ENCODE results near the gene MLX. TPM values are rescaled to one million over a fixed set of nuclear protein-coding genes. Genes with fewer than 3 reads are reported as not detected.
"Not testable (repeated sequence)": the region's sequence is repeated elsewhere in the genome, so short reads cannot be mapped to it uniquely, and the experiment has no call there.

MLX gene
- total RNA-seq, 1 experiment from 2014 or later = 25.8 TPM

GRCh38 chr17:42609182-42609813 lies 42.4 kb downstream of the MLX start, which contains the start of the genes RETREG3 and TUBG1:
TSS of gene RETREG3 (minus strand) at chr17:42609374. CDS start at chr17:42609324, 50 bp downstream.
TSS of gene TUBG1 (plus strand) at chr17:42609683. CDS start at chr17:42609738, 55 bp downstream.
- intact Hi-C loops (cut with micrococcal nuclease) = loop anchor here (5.0 kb wide), 1 partner anchor 68 kb away; the partner anchor contains the start of gene PLEKHH3
- POLR2A ChIA-PET (ENCODE audit: unreplicated experiment) = interaction anchor here (0.6 kb wide), 1 partner anchor 15 kb away, joined by 4 read pairs; no protein-coding TSS in a partner anchor

GRCh38 chr17:42609814-42610801 lies 43.2 kb downstream of the MLX start:
- DNase-seq; H3K36me3 ChIP-seq (ENCODE audit: low read depth, low read length); H3K27me3 ChIP-seq (ENCODE audit: low read length); H4K20me1 ChIP-seq (ENCODE audit: low read length); POLR2A ChIA-PET (ENCODE audit: unreplicated experiment); H3F3A ChIP-seq (ENCODE audit: low read length, unreplicated experiment); H3K9me3 ChIP-seq (ENCODE audit: low read length); H3K9me2 ChIP-seq (replicated peaks; ENCODE audit: low read length); H3K4me1 ChIP-seq (ENCODE audit: insufficient read depth, low read length): not testable (repeated sequence)
- intact Hi-C loops (cut with micrococcal nuclease) = loop anchor here (5.0 kb wide), 1 partner anchor 67 kb away; the partner anchor contains the start of gene PLEKHH3
- Histone ChIP-seq H2AFZ (ENCODE audit: low read length) (peak overlapping the region; percentile 93), H3K9ac (ENCODE audit: low read length) (peak overlapping the region; percentile 91), H3K4me3 (ENCODE audit: low read length) (peak overlapping the region; percentile 98), H3K79me2 (ENCODE audit: low read length) (peaks cover 49% of the 10 kb centered on the region), H3K27ac (ENCODE audit: low read length) (peak overlapping the region; percentile 50), H3K4me2 (ENCODE audit: low read length) (peak overlapping the region; percentile 97)
- ATAC-seq = peak; percentile 30
- BruUV-seq (replicated peaks) = TSS peak; percentile 76
- CTCF ChIA-PET = interaction anchor here (0.6 to 1.7 kb wide), 8 partner anchors 8 to 71 kb away, joined by 3 to 15 read pairs (median 4); partner anchors contain the start of genes PLEKHH3 and PSMC3IP

More at GRCh38 chr17:42609182-42609813, 42.4 kb downstream of the MLX start, which contains the start of the genes RETREG3 and TUBG1:
- Histone ChIP-seq H3K4me2 (ENCODE audit: low read length) (peak within 1 kb of the TSS; percentile 97), H3K9me3 (ENCODE audit: low read length) (no peaks in the 10 kb centered on the region), H3K9ac (ENCODE audit: low read length) (peak within 1 kb of the TSS; percentile 92), H3K9me2 (replicated peaks; ENCODE audit: low read length) (no peaks in the 10 kb centered on the region), H2AFZ (ENCODE audit: low read length) (peak within 1 kb of the TSS; percentile 93), H3K4me1 (ENCODE audit: insufficient read depth, low read length) (peaks cover 4% of the 10 kb centered on the region; the same call in 1 of the 2 replicates), H3F3A (ENCODE audit: low read length, unreplicated experiment) (no peaks in the 10 kb centered on the region), H3K36me3 (ENCODE audit: low read depth, low read length) (no peaks in the 10 kb centered on the region), H3K4me3 (ENCODE audit: low read length) (peak within 1 kb of the TSS; percentile 98), H3K27me3 (ENCODE audit: low read length) (no peaks in the 10 kb centered on the region), H4K20me1 (ENCODE audit: low read length) (no peaks in the 10 kb centered on the region), H3K27ac (ENCODE audit: low read length) (peak within 1 kb of the TSS; percentile 50), H3K79me2 (ENCODE audit: low read length) (peaks cover 58% of the 10 kb centered on the region)
- no peak; the same call in 1 of the 2 replicates for TF ChIP-seq CTCF (conservative IDR thresholded peaks at IDR 0.05; ENCODE audit: low read depth, low read length)
- no peak for TF ChIP-seq EZH2phosphoT487 (IDR thresholded peaks at IDR 0.05; ENCODE audit: borderline replicate concordance, low read length)
- no peak for TF ChIP-seq EZH2 (IDR thresholded peaks at IDR 0.05; ENCODE audit: low read length, unreplicated experiment)
- CTCF ChIA-PET = interaction anchor here (0.6 to 1.7 kb wide), 9 partner anchors 9 to 73 kb away, joined by 3 to 15 read pairs (median 3); partner anchors contain the start of genes NAGLU, PLEKHH3 and PSMC3IP
- DNase-seq (peak; percentile 97), ATAC-seq (peak; percentile 88)
- BruUV-seq (replicated peaks) = no TSS peak

- POLR2A ChIA-PET (ENCODE audit: unreplicated experiment) = no interaction called here
- ATAC-seq = no peak
- TF ChIP-seq CTCF (conservative IDR thresholded peaks at IDR 0.05; ENCODE audit: low read depth, low read length) = no peak
- no peak for TF ChIP-seq EZH2 (IDR thresholded peaks at IDR 0.05; ENCODE audit: low read length, unreplicated experiment)
- TF ChIP-seq EZH2phosphoT487 (IDR thresholded peaks at IDR 0.05; ENCODE audit: borderline replicate concordance, low read length) = no peak
- Histone ChIP-seq H3K79me2 (ENCODE audit: low read length) (peaks cover 30% of the 10 kb centered on the region), H3K9me2 (replicated peaks; ENCODE audit: low read length) (no peaks in the 10 kb centered on the region), H3K4me3 (ENCODE audit: low read length) (no peak overlapping the region), H3K27me3 (ENCODE audit: low read length) (no peaks in the 10 kb centered on the region), H3F3A (ENCODE audit: low read length, unreplicated experiment) (no peaks in the 10 kb centered on the region), H3K4me2 (ENCODE audit: low read length) (no peak overlapping the region), H3K27ac (ENCODE audit: low read length) (no peak overlapping the region), H3K36me3 (ENCODE audit: low read depth, low read length) (peaks cover 4% of the 10 kb centered on the region; the same call in 1 of the 2 replicates), H4K20me1 (ENCODE audit: low read length) (no peaks in the 10 kb centered on the region), H3K9me3 (ENCODE audit: low read length) (no peaks in the 10 kb centered on the region), H2AFZ (ENCODE audit: low read length) (no peak overlapping the region), H3K4me1 (ENCODE audit: insufficient read depth, low read length) (peaks cover 4% of the 10 kb centered on the region; the same call in 1 of the 2 replicates), H3K9ac (ENCODE audit: low read length) (no peak overlapping the region)
- BruUV-seq (replicated peaks) = no TSS peak
- intact Hi-C loops (cut with micrococcal nuclease) = no loop called here
- CTCF ChIA-PET = no interaction called here
- no peak for DNase-seq
Observed at GRCh38 chr17:42612013-42612412, 45.1 kb downstream of the MLX start.

Measured in PC-3 (cell line).